KMS-11 (cell line): ENCODE data around the gene RIPOR2.

Experiments used
- H2AFZ ChIP-seq: fragments of 200-600 bp; sonication (generic); 2 replicates; pipeline ENCODE4 v1.6.1; 2016; ENCODE audit warnings: antibody characterized with exemption, mixed run types, low read depth
- H3K27ac ChIP-seq: fragments of 200-600 bp; sonication (generic); 2 replicates; pipeline ENCODE4 v1.6.1; 2016; ENCODE audit warnings: mild to moderate bottlenecking, mixed run types
- H3K27me3 ChIP-seq: fragments of 200-600 bp; sonication (generic); 2 replicates; pipeline ENCODE4 v1.6.1; 2017; ENCODE audit warnings: mild to moderate bottlenecking, low read depth, mixed run types, moderate library complexity; ENCODE audit not compliant: insufficient read depth
- H3K36me3 ChIP-seq: fragments of 200-600 bp; sonication (generic); 2 replicates; pipeline ENCODE4 v1.6.1; 2017; ENCODE audit warnings: mild to moderate bottlenecking, mixed run types; ENCODE audit not compliant: insufficient read depth
- H3K4me1 ChIP-seq: fragments of 200-600 bp; sonication (generic); 2 replicates; pipeline ENCODE4 v1.6.1; 2016; ENCODE audit warnings: mild to moderate bottlenecking, low read depth, mixed run types; ENCODE audit not compliant: poor library complexity, severe bottlenecking
- H3K4me2 ChIP-seq: fragments of 200-600 bp; sonication (generic); 2 replicates; pipeline ENCODE4 v1.7.0; 2016; ENCODE audit warnings: mild to moderate bottlenecking, mixed run types
- H3K4me3 ChIP-seq: fragments of 200-600 bp; sonication (generic); IDR thresholded peaks from 2 replicates; pipeline ENCODE4 v1.6.1; 2017; ENCODE audit warnings: low read depth, low read length, mixed read lengths; ENCODE audit not compliant: insufficient read depth
- H3K79me2 ChIP-seq: fragments of 200-600 bp; sonication (generic); 2 replicates; pipeline ENCODE4 v1.6.1; 2016; ENCODE audit warnings: low read depth, mixed run types; ENCODE audit not compliant: insufficient read depth
- H3K9ac ChIP-seq: fragments of 200-600 bp; sonication (generic); 2 replicates; pipeline ENCODE4 v1.6.1; 2016; ENCODE audit warnings: mild to moderate bottlenecking, mixed run types
- H4K20me1 ChIP-seq: fragments of 200-600 bp; sonication (generic); 2 replicates; pipeline ENCODE4 v1.6.1; 2016; ENCODE audit warnings: mild to moderate bottlenecking, mixed run types; ENCODE audit not compliant: insufficient read depth
- TF ChIP-seq, protein P1 (sequence below): fragments of 200-600 bp; sonication (generic); conservative IDR thresholded peaks from 2 replicates; pipeline ENCODE4 v1.6.1; 2017; ENCODE audit warnings: low read depth, mild to moderate bottlenecking, antibody characterized with exemption, low read length, moderate library complexity, mixed read lengths

RIPOR2 gene

DNA sequence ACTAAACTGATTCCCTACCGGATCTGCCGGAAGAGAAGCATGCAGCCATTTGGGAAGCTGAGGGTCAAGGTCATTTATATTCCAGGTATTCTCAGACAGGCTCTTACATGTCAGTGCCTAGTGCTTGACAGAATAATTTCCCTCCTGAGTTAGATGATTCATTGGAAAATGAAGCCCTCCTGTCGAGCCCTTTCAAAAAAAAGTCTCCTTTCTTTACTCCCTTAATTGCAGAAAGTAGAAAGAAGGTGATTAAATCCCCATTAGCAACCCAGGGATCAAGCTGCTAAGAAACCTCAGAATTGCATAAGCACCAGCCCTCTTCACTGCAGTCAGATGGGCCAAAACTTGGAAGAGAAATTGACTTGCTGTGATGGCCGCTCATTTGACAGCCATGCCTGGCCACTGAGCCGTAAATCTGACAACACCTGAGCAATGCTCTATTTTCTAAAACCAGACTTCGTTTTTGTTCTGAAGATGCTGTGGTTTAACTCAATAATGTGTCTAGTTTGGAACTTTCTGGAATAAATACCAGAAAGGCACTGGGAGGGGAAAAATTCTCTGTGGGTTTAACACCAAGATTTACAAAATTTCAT lies 76.1 kb downstream of the RIPOR2 start:
- Histone ChIP-seq H3K4me3 (no peak overlapping the region), H3K4me1 (peaks cover 17% of the 10 kb centered on the region), H2AFZ (no peak overlapping the region), H3K9ac (no peak overlapping the region), H3K27me3 (no peaks in the 10 kb centered on the region), H3K36me3 (no peaks in the 10 kb centered on the region), H4K20me1 (no peaks in the 10 kb centered on the region), H3K27ac (no peak overlapping the region), H3K79me2 (no peaks in the 10 kb centered on the region), H3K4me2 (no peak overlapping the region)
- TF ChIP-seq, protein P1, sequence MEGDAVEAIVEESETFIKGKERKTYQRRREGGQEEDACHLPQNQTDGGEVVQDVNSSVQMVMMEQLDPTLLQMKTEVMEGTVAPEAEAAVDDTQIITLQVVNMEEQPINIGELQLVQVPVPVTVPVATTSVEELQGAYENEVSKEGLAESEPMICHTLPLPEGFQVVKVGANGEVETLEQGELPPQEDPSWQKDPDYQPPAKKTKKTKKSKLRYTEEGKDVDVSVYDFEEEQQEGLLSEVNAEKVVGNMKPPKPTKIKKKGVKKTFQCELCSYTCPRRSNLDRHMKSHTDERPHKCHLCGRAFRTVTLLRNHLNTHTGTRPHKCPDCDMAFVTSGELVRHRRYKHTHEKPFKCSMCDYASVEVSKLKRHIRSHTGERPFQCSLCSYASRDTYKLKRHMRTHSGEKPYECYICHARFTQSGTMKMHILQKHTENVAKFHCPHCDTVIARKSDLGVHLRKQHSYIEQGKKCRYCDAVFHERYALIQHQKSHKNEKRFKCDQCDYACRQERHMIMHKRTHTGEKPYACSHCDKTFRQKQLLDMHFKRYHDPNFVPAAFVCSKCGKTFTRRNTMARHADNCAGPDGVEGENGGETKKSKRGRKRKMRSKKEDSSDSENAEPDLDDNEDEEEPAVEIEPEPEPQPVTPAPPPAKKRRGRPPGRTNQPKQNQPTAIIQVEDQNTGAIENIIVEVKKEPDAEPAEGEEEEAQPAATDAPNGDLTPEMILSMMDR, result no peak

DNA sequence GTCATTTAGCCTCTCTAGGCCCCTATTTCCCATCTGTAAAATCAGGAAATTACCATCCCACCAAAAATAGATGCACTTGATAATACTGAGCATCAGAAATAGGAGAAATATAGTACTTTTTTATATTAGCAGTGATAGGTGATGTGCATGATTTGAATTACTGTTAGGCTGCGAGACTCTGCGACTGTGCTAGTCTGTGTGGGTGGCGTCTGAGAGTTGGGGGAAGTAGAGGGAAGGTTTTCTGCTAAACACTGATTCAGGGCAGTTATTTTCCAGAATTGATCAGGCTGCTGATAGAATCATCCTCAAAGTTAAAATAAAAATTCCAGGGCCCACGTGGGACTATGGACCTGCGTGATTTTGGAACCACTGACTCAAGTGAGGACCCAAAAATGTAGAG lies 76.6 kb downstream of the RIPOR2 start:
- H3K9ac ChIP-seq, result no peak overlapping the region
- no peak overlapping the region for H3K4me3 ChIP-seq
- peaks cover 17% of the 10 kb centered on the region for H3K4me1 ChIP-seq
- TF ChIP-seq, protein P1, result no peak
- H2AFZ ChIP-seq, result no peak overlapping the region
- no peaks in the 10 kb centered on the region for H4K20me1 ChIP-seq
- H3K79me2 ChIP-seq, result no peaks in the 10 kb centered on the region
- no peak overlapping the region for H3K27ac ChIP-seq
- H3K4me2 ChIP-seq, result no peak overlapping the region
- no peaks in the 10 kb centered on the region for H3K27me3 ChIP-seq
- H3K36me3 ChIP-seq, result no peaks in the 10 kb centered on the region

DNA sequence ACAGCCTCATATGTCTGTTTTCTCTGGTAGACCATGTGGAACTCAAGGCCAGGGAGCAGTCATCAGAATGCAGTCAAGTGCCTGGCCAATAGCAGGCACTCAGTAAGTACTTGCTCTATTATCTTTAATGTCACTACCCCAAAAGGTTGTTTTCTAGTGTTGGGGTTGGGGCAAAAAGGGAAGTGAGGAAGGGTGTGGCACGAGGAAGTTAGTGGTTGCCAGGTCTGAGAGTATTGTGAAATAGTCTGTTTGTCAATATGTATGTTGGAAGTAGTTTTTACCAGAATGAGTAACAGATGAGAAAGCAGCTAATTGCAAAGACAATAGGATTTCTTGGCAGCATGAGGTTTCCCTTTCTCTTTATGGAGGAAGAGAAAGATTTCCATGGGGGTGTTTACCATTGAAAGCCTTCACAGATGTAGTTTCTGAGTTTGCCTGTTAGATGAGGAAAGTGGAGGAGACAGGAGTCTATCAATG lies 77.5 kb downstream of the RIPOR2 start:
- Histone ChIP-seq H3K4me3 (no peak overlapping the region), H2AFZ (no peak overlapping the region), H3K4me2 (no peak overlapping the region), H3K79me2 (no peaks in the 10 kb centered on the region), H3K27ac (no peak overlapping the region), H3K4me1 (peaks cover 17% of the 10 kb centered on the region), H3K27me3 (no peaks in the 10 kb centered on the region), H3K36me3 (no peaks in the 10 kb centered on the region), H4K20me1 (no peaks in the 10 kb centered on the region), H3K9ac (no peak overlapping the region)
- TF ChIP-seq, protein P1, result no peak

DNA sequence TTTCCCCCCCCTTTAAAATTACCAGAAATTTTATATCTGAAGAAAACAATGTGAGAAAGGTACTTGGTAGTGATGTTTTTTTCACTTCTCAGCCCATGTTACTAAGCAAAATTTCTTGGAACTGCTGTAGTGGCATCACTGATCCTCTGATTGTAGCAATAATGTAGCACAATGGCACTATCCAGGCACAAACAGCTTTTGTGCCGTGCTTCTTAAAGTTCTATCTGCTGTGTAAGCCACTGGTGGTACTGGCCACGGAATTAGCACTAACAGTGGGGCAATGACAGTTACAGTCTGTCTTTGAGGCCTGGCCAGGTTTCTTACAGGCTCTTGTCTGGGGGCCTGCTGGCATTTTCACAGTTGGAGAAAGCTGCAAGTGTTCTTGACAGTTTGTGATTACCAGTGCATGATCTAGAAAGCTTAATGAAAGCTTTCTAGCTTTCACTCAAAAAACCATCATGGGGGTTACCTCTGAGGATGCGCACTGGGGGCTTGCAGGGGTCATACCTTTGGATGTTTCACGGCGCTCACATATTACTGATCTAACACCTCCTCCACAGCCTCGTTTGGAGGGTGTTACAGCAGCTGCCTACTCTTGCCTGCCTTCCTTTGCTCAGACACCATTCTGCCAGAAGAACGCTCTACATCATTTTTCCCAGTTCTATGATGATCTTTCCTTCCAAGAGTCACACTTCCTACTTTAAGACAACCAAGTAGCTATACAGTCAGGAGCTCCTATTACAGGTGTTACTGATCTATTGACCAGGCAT lies 78.7 kb downstream of the RIPOR2 start:
- Histone ChIP-seq H3K4me2 (no peak overlapping the region), H3K9ac (no peak overlapping the region), H2AFZ (no peak overlapping the region), H3K4me1 (peaks cover 17% of the 10 kb centered on the region), H4K20me1 (no peaks in the 10 kb centered on the region), H3K79me2 (no peaks in the 10 kb centered on the region), H3K27ac (no peak overlapping the region), H3K27me3 (no peaks in the 10 kb centered on the region), H3K36me3 (no peaks in the 10 kb centered on the region), H3K4me3 (no peak overlapping the region)
- TF ChIP-seq, protein P1, result no peak
